Measurements from ENCODE around the gene GPC6.

- TF ChIP-seq CTCF (IDR thresholded peaks at IDR 0.05; ENCODE audit: insufficient read depth, low read length, poor library complexity, severe bottlenecking) (no peak), EZH2phosphoT487 (conservative IDR thresholded peaks at IDR 0.05; ENCODE audit: low read length) (no peak)
Observed at GRCh38 chr13:94444826-94445225, 1218.2 kb downstream of the GPC6 start.
